ENCODE measurements around the gene AFMID.

Gene AFMID

GRCh38 chr17:78256707-78257591, 69.8 kb downstream of the AFMID start:
- H3K4me1 Mint-ChIP-seq, result peaks cover 38% of the 10 kb centered on the region
- H3K9me3 Mint-ChIP-seq, result no peaks in the 10 kb centered on the region
- peaks cover 10% of the 10 kb centered on the region for H3K27me3 Mint-ChIP-seq
- H3K4me3 Mint-ChIP-seq, result no peak overlapping the region
- no peak overlapping the region for H3K27ac Mint-ChIP-seq
- ATAC-seq, result no peak
- H3K36me3 Mint-ChIP-seq, result no peaks in the 10 kb centered on the region

Data from stimulated activated memory B cell treated with anti-CD40 and anti-IgM and Interleukin-4, amounts not matched to agents 10 μg/mL and 1 μg/mL and 100 μg/mL, for 72 hours (primary cell).